GM23338 (cell line): ENCODE measurements around the gene RWDD1.

ENCODE experiments used
- CREB1 ChIP-seq: fragments of 250-450 bp; sonication (Bioruptor Pico); IDR thresholded peaks from 2 replicates; pipeline ENCODE4 v1.5.0; 2020; ENCODE audit warnings: low read depth, mild to moderate bottlenecking, moderate library complexity
- EZH2 ChIP-seq: fragments of 200-600 bp; sonication (generic); IDR thresholded peaks from one replicate; pipeline ENCODE4 v1.8.0; 2017; ENCODE audit warnings: antibody characterized with exemption, mild to moderate bottlenecking, low read depth; ENCODE audit not compliant: unreplicated experiment
- EZH2phosphoT487 ChIP-seq: fragments of 200-600 bp; sonication (generic); IDR thresholded peaks from one replicate; pipeline ENCODE4 v1.8.1; 2018; ENCODE audit warnings: antibody characterized with exemption; ENCODE audit not compliant: unreplicated experiment
- JUNB ChIP-seq: IDR thresholded peaks from one replicate; pipeline ENCODE4 v1.6.1; 2016; ENCODE audit warnings: antibody characterized with exemption; ENCODE audit not compliant: unreplicated experiment
- POLR2AphosphoS5 ChIP-seq: IDR thresholded peaks from 2 replicates; pipeline ENCODE4 v1.6.1; 2016; ENCODE audit warnings: antibody characterized with exemption, low read depth
- STAT1 ChIP-seq: IDR thresholded peaks from one replicate; pipeline ENCODE4 v1.6.1; 2016; ENCODE audit warnings: antibody characterized with exemption; ENCODE audit not compliant: unreplicated experiment
- ZNF331 ChIP-seq: fragments of 250-450 bp; sonication (Bioruptor Pico); IDR thresholded peaks from 2 replicates; pipeline ENCODE4 v1.5.0; 2020; ENCODE audit warnings: low read depth, mild to moderate bottlenecking, moderate library complexity
- TF ChIP-seq, protein P1 (sequence below), 2 experiments: fragments of 200-600 bp in 1 of 2; sonication (generic) in 1 of 2; conservative IDR thresholded peaks; 2 replicates each; pipeline versions ENCODE4 v1.5.1 to v1.6.1; 2016 to 2017; ENCODE audit warnings: antibody characterized with exemption in 2 of 2, low read depth in 2 of 2, mild to moderate bottlenecking in 2 of 2, moderate library complexity in 1 of 2
- TF ChIP-seq, protein P2 (sequence below): IDR thresholded peaks from one replicate; pipeline ENCODE4 v1.6.1; 2018; ENCODE audit warnings: antibody characterized with exemption; ENCODE audit not compliant: unreplicated experiment
- TF ChIP-seq, protein P3 (sequence below): fragments of 250-450 bp; sonication (Bioruptor Pico); IDR thresholded peaks from 2 replicates; pipeline ENCODE4 v1.5.0; 2020; ENCODE audit warnings: mild to moderate bottlenecking, moderate library complexity

DNA sequence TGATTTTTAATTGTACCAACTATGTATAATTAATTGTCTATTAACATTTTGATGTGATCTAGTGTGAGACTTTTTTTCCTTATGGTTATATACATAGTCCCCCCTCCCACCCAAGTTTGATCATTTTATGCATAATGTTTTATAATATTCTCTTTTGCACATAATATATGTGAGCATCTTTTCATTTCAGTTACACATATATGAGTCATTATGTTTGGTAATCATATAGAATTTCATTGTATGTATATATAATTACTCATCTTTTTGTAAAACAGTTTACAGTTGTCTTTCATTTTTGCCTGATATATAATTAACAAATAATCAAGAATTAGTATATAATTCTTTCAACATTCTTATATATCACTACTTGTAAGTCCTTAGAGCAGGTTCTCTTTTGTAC is 15.0 kb downstream of the RWDD1 start:
- TF ChIP-seq, protein P1, sequence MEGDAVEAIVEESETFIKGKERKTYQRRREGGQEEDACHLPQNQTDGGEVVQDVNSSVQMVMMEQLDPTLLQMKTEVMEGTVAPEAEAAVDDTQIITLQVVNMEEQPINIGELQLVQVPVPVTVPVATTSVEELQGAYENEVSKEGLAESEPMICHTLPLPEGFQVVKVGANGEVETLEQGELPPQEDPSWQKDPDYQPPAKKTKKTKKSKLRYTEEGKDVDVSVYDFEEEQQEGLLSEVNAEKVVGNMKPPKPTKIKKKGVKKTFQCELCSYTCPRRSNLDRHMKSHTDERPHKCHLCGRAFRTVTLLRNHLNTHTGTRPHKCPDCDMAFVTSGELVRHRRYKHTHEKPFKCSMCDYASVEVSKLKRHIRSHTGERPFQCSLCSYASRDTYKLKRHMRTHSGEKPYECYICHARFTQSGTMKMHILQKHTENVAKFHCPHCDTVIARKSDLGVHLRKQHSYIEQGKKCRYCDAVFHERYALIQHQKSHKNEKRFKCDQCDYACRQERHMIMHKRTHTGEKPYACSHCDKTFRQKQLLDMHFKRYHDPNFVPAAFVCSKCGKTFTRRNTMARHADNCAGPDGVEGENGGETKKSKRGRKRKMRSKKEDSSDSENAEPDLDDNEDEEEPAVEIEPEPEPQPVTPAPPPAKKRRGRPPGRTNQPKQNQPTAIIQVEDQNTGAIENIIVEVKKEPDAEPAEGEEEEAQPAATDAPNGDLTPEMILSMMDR (conservative IDR thresholded peaks at IDR 0.05; ENCODE audit: low read depth in 2 of 2): no peak
- TF ChIP-seq, protein P2, sequence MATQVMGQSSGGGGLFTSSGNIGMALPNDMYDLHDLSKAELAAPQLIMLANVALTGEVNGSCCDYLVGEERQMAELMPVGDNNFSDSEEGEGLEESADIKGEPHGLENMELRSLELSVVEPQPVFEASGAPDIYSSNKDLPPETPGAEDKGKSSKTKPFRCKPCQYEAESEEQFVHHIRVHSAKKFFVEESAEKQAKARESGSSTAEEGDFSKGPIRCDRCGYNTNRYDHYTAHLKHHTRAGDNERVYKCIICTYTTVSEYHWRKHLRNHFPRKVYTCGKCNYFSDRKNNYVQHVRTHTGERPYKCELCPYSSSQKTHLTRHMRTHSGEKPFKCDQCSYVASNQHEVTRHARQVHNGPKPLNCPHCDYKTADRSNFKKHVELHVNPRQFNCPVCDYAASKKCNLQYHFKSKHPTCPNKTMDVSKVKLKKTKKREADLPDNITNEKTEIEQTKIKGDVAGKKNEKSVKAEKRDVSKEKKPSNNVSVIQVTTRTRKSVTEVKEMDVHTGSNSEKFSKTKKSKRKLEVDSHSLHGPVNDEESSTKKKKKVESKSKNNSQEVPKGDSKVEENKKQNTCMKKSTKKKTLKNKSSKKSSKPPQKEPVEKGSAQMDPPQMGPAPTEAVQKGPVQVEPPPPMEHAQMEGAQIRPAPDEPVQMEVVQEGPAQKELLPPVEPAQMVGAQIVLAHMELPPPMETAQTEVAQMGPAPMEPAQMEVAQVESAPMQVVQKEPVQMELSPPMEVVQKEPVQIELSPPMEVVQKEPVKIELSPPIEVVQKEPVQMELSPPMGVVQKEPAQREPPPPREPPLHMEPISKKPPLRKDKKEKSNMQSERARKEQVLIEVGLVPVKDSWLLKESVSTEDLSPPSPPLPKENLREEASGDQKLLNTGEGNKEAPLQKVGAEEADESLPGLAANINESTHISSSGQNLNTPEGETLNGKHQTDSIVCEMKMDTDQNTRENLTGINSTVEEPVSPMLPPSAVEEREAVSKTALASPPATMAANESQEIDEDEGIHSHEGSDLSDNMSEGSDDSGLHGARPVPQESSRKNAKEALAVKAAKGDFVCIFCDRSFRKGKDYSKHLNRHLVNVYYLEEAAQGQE: no peak
- TF ChIP-seq POLR2AphosphoS5: no peak
- TF ChIP-seq EZH2: no peak
- TF ChIP-seq CREB1 (CRISPR knock-in tag): no peak
- TF ChIP-seq EZH2phosphoT487: no peak
- no peak for TF ChIP-seq JUNB
- TF ChIP-seq ZNF331 (CRISPR knock-in tag): no peak
- TF ChIP-seq, protein P3, sequence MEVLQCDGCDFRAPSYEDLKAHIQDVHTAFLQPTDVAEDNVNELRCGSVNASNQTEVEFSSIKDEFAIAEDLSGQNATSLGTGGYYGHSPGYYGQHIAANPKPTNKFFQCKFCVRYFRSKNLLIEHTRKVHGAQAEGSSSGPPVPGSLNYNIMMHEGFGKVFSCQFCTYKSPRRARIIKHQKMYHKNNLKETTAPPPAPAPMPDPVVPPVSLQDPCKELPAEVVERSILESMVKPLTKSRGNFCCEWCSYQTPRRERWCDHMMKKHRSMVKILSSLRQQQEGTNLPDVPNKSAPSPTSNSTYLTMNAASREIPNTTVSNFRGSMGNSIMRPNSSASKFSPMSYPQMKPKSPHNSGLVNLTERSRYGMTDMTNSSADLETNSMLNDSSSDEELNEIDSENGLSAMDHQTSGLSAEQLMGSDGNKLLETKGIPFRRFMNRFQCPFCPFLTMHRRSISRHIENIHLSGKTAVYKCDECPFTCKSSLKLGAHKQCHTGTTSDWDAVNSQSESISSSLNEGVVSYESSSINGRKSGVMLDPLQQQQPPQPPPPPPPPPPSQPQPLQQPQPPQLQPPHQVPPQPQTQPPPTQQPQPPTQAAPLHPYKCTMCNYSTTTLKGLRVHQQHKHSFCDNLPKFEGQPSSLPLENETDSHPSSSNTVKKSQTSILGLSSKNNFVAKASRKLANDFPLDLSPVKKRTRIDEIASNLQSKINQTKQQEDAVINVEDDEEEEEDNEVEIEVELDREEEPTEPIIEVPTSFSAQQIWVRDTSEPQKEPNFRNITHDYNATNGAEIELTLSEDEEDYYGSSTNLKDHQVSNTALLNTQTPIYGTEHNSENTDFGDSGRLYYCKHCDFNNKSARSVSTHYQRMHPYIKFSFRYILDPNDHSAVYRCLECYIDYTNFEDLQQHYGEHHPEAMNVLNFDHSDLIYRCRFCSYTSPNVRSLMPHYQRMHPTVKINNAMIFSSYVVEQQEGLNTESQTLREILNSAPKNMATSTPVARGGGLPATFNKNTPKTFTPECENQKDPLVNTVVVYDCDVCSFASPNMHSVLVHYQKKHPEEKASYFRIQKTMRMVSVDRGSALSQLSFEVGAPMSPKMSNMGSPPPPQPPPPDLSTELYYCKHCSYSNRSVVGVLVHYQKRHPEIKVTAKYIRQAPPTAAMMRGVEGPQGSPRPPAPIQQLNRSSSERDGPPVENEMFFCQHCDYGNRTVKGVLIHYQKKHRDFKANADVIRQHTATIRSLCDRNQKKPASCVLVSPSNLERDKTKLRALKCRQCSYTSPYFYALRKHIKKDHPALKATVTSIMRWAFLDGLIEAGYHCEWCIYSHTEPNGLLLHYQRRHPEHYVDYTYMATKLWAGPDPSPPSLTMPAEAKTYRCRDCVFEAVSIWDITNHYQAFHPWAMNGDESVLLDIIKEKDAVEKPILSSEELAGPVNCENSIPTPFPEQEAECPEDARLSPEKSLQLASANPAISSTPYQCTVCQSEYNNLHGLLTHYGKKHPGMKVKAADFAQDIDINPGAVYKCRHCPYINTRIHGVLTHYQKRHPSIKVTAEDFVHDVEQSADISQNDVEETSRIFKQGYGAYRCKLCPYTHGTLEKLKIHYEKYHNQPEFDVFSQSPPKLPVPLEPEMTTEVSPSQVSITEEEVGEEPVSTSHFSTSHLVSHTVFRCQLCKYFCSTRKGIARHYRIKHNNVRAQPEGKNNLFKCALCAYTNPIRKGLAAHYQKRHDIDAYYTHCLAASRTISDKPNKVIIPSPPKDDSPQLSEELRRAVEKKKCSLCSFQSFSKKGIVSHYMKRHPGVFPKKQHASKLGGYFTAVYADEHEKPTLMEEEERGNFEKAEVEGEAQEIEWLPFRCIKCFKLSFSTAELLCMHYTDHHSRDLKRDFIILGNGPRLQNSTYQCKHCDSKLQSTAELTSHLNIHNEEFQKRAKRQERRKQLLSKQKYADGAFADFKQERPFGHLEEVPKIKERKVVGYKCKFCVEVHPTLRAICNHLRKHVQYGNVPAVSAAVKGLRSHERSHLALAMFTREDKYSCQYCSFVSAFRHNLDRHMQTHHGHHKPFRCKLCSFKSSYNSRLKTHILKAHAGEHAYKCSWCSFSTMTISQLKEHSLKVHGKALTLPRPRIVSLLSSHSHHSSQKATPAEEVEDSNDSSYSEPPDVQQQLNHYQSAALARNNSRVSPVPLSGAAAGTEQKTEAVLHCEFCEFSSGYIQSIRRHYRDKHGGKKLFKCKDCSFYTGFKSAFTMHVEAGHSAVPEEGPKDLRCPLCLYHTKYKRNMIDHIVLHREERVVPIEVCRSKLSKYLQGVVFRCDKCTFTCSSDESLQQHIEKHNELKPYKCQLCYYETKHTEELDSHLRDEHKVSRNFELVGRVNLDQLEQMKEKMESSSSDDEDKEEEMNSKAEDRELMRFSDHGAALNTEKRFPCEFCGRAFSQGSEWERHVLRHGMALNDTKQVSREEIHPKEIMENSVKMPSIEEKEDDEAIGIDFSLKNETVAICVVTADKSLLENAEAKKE (CRISPR knock-in tag): no peak
- TF ChIP-seq STAT1: no peak
